GM21723 (cell line): ENCODE measurements around the gene PFDN4.
"Not testable (repeated sequence)": the region's sequence is repeated elsewhere in the genome, so short reads cannot be mapped to it uniquely, and the experiment has no call there.

Experiments used
- ATAC-seq: cut with Tn5 transposase; IDR thresholded peaks from one replicate; pipeline ENCODE4 v1.9.1; 2021; ENCODE audit warnings: mild to moderate bottlenecking, moderate library complexity; ENCODE audit not compliant: unreplicated experiment

Gene PFDN4

GRCh38 chr20:54223285-54223684 lies 15.4 kb downstream of the PFDN4 start:
- ATAC-seq, result no peak

- ATAC-seq, result no peak
These were observed 15.9 kb downstream of the PFDN4 start for GRCh38 chr20:54223751-54224150.

- ATAC-seq, result not testable (repeated sequence)
These were observed 16.8 kb downstream of the PFDN4 start for GRCh38 chr20:54224642-54225041.

GRCh38 chr20:54227241-54227640 lies 19.4 kb downstream of the PFDN4 start:
- ATAC-seq, result peak; percentile 73

- no peak for ATAC-seq
These were observed 19.9 kb downstream of the PFDN4 start for GRCh38 chr20:54227751-54228150.

GRCh38 chr20:54228841-54229240 lies 21.0 kb downstream of the PFDN4 start:
- ATAC-seq, result no peak

GRCh38 chr20:54229566-54230160 lies 21.8 kb downstream of the PFDN4 start:
- ATAC-seq, result no peak

GRCh38 chr20:54231036-54231435 lies 23.1 kb downstream of the PFDN4 start:
- no peak for ATAC-seq

- no peak for ATAC-seq
These were observed 27.1 kb downstream of the PFDN4 start for GRCh38 chr20:54234991-54235390.

- ATAC-seq, result no peak
These were observed 29.4 kb downstream of the PFDN4 start for GRCh38 chr20:54237116-54237943.

- ATAC-seq, result no peak
These were observed 36.2 kb downstream of the PFDN4 start for GRCh38 chr20:54244113-54244512.

GRCh38 chr20:54248705-54249104 lies 40.8 kb downstream of the PFDN4 start:
- ATAC-seq, result not testable (repeated sequence)

- no peak for ATAC-seq
These were observed 42.8 kb downstream of the PFDN4 start for GRCh38 chr20:54250691-54251090.

GRCh38 chr20:54251096-54251495 lies 43.2 kb downstream of the PFDN4 start:
- no peak for ATAC-seq

GRCh38 chr20:54254596-54254995 lies 46.7 kb downstream of the PFDN4 start:
- no peak for ATAC-seq

- ATAC-seq, result no peak
These were observed 47.3 kb downstream of the PFDN4 start for GRCh38 chr20:54255157-54255556.

GRCh38 chr20:54256202-54256601 lies 48.3 kb downstream of the PFDN4 start:
- no peak for ATAC-seq

- no peak for ATAC-seq
These were observed 49.4 kb downstream of the PFDN4 start for GRCh38 chr20:54257071-54257816.

- ATAC-seq, result no peak
These were observed 52.2 kb downstream of the PFDN4 start for GRCh38 chr20:54260116-54260515.

GRCh38 chr20:54262671-54263070 lies 54.8 kb downstream of the PFDN4 start:
- ATAC-seq, result no peak

- no peak for ATAC-seq
These were observed 55.3 kb downstream of the PFDN4 start for GRCh38 chr20:54263116-54263690.
